Prostate gland (tissue), 2 donors: ENCODE results near the gene TBC1D9B. TPM values are rescaled to one million over a fixed set of nuclear protein-coding genes. Genes with fewer than 3 reads are reported as not detected.

Experiments used
- DNase-seq: peaks from one replicate; pipeline ENCODE4 v3.0.0-alpha.2; 2019; ENCODE audit warnings: low spot score
- H3K27ac ChIP-seq, 2 donors: fragments of 200-600 bp; sonication (generic); 2 replicates each; pipeline ENCODE4 v1.5.1; 2017 to 2019
- H3K27me3 ChIP-seq: fragments of 200-600 bp; sonication (generic); replicated peaks from 2 replicates; pipeline ENCODE4 v1.5.1; 2019; ENCODE audit not compliant: insufficient read depth
- H3K36me3 ChIP-seq, 2 donors: fragments of 200-600 bp; sonication (generic); 1 replicate in 1 of 2; 2 replicates in 1 of 2; pipeline versions ENCODE4 v1.5.1 to v1.8.1; 2017 to 2019
- H3K4me1 ChIP-seq: fragments of 200-600 bp; sonication (generic); replicated peaks from 2 replicates; pipeline ENCODE4 v1.5.1; 2019
- H3K4me3 ChIP-seq, 2 donors: fragments of 200-600 bp; sonication (generic); 2 replicates each; pipeline ENCODE4 v1.5.1; 2017 to 2019
- H3K9me3 ChIP-seq: fragments of 200-600 bp; sonication (generic); 2 replicates; pipeline ENCODE4 v1.5.1; 2017
- POLR2A ChIP-seq: fragments of 450-650 bp; IDR thresholded peaks from one replicate; pipeline ENCODE4 v1.6.1; 2016; ENCODE audit warnings: antibody characterized with exemption, mild to moderate bottlenecking
- POLR2AphosphoS5 ChIP-seq: sonication (generic); formaldehyde crosslinking; IDR thresholded peaks from one replicate; pipeline ENCODE4 v1.6.1; 2017; ENCODE audit warnings: antibody characterized with exemption
- WGBS: methylation state at CpG from one replicate; pipeline ENCODE4 v1.1.5; 2018; 5-methylcytosine and 5-hydroxymethylcytosine counted together
- intact Hi-C: fragments of 100-400 bp; cut with DNase I; formaldehyde crosslinking; loops from one replicate; pipeline ENCODE4 v1.14.2; 2022
- total RNA-seq, 2 donors: library from RNA; depleted of rRNA; stranded (reverse); fragments of >200 nt; gene quantifications; one replicate each; pipeline ENCODE4 v1.1.0, GENCODE V29; 2016
- TF ChIP-seq, protein P1 (sequence below), 4 experiments: fragments of 200-600 bp in 2 of 4; fragments of 450-650 bp in 2 of 4; sonication (generic) in 2 of 4; IDR thresholded peaks; 1 replicate in 3 of 4; 2 replicates in 1 of 4; pipeline ENCODE4 v1.5.1; 2016 to 2019; ENCODE audit warnings: antibody characterized with exemption in 4 of 4, mild to moderate bottlenecking in 2 of 4, moderate library complexity in 2 of 4

TBC1D9B gene
- total RNA-seq, 2 donors from 2014 or later, result 64.1 to 163 TPM

DNA sequence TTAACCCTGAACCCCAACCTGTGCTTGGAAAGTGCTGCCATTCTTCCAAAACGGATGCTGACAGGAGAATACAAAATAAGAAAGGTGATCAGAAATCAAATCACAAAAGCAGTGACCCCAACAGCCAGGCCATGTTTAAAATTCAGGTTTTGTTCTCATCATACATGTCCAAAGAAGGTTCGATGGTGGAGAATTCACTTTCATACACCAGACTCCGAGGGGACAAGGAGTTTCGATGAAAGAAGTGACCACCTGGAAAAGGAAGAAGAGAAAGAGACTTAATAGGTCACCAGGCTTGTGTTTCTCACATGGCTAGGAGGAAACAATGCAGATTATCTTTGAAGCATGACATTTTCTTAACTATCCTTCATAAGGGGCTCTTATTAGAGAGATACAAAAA is 12.5 kb upstream of the TBC1D9B start:
- Histone ChIP-seq H3K4me1 (peaks cover 5% of the 10 kb centered on the region), H3K27me3 (no peaks in the 10 kb centered on the region), H3K27ac (no peak overlapping the region), H3K9me3 (no peaks in the 10 kb centered on the region), H3K36me3 (no peaks in the 10 kb centered on the region), H3K4me3 (no peak overlapping the region)
- intact Hi-C loops, result no loop called here
- no peak for DNase-seq
- 93% methylated on average over 4 of the region's 4 CpGs for WGBS
- TF ChIP-seq, protein P1, sequence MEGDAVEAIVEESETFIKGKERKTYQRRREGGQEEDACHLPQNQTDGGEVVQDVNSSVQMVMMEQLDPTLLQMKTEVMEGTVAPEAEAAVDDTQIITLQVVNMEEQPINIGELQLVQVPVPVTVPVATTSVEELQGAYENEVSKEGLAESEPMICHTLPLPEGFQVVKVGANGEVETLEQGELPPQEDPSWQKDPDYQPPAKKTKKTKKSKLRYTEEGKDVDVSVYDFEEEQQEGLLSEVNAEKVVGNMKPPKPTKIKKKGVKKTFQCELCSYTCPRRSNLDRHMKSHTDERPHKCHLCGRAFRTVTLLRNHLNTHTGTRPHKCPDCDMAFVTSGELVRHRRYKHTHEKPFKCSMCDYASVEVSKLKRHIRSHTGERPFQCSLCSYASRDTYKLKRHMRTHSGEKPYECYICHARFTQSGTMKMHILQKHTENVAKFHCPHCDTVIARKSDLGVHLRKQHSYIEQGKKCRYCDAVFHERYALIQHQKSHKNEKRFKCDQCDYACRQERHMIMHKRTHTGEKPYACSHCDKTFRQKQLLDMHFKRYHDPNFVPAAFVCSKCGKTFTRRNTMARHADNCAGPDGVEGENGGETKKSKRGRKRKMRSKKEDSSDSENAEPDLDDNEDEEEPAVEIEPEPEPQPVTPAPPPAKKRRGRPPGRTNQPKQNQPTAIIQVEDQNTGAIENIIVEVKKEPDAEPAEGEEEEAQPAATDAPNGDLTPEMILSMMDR (IDR thresholded peaks at IDR 0.05), result no peak
- no peak for TF ChIP-seq POLR2A
- TF ChIP-seq POLR2AphosphoS5, result no peak

DNA sequence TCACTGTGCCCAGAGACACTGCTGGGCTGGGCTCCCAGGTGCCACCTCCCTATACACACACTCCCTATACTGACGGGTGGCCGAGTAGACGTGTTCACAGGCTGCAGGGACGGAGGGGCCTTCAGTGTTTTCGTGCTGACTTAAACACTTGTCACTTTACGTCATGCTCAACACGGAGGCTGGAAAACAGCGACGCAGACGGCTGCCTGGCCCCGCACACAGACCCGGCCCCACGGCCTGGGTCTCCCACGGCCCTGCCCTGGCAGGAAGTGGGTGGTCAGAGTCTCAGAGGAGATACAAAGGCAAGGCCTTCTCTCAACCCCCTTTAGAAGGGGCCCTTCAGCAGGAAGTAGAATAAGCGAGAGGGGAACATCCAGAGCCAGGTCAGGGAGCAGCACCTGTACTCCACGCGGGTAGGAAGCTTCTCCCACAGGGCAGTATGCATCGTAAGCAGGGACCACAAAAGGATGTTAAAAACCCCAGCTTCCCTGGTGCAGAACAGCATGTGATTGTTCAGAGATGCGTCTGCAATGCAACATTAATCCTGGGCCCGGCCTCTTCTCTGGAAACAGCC is 11.9 kb upstream of the TBC1D9B start:
- H3K4me1 ChIP-seq, result peaks cover 5% of the 10 kb centered on the region
- H3K36me3 ChIP-seq, result no peaks in the 10 kb centered on the region
- no peaks in the 10 kb centered on the region for H3K27me3 ChIP-seq
- TF ChIP-seq, protein P1 (IDR thresholded peaks at IDR 0.05), result no peak
- TF ChIP-seq POLR2A, result no peak
- TF ChIP-seq POLR2AphosphoS5, result no peak
- intact Hi-C loops, result no loop called here
- no peak for DNase-seq
- 91% methylated on average over 20 of the region's 20 CpGs for WGBS
- no peak overlapping the region for H3K27ac ChIP-seq
- H3K9me3 ChIP-seq, result no peaks in the 10 kb centered on the region
- no peak overlapping the region for H3K4me3 ChIP-seq

DNA sequence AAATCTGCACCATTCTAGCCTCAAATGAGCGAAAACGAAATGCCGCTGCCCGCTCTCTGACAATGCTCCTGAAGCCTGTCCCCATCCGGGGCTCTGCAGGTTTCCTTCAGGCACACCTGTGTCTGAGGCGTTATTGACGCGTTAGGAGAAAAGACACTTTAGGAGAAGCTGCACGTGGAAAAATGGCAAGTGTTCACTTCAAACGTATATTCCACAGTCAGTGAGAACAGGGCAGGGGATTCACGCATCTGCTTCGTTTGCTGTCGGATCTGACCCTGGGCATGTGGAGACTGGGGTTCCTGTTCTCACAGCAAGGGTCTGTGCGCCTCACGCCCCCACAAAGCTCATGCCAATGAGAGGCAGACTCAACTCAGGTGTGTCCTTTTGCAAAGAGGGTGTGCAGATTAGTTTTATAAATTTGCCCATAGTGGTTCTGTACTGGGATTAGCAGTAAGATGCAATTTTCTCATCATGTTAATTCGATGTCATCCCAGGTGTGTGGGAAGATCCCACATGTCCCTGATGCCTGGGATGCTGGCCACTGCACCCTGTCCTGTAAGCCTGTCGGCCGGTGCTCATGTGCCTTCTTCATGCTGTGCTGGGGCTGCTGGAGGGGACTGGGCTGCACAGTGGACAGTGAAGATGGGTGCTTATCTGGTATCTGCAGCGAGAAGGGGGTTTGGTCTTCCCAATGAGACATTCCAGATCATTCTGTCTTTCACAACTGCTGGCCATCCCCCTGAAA is 11.2 kb upstream of the TBC1D9B start:
- intact Hi-C loops, result no loop called here
- WGBS, result 94% methylated on average over 19 of the region's 19 CpGs
- no peak for TF ChIP-seq POLR2A
- no peak for TF ChIP-seq POLR2AphosphoS5
- TF ChIP-seq, protein P1 (IDR thresholded peaks at IDR 0.05), result no peak

DNA sequence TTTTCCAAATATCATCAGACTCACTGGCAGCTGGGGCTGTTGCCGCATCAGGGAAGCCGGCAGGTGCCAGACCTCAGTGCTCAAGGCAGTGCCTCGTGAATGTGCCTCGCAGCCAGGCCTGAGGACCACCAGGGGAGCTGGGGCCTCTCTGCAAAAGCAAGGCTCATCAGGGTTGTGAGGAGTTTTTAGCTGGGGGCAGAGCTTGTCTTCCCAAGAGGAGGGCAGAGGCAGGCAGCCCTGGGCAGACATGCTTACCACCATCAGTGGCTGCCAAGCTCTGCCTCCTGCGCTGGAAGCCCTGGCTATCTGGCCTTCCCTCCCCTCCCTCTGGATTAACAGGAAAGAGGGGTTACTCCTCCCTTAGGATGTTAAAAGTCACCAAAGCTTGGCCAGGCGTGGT is 8.8 kb upstream of the TBC1D9B start:
- intact Hi-C loops, result no loop called here
- no peaks in the 10 kb centered on the region for H3K9me3 ChIP-seq
- peaks cover 11% of the 10 kb centered on the region for H3K4me1 ChIP-seq
- no peak for DNase-seq
- no peaks in the 10 kb centered on the region for H3K27me3 ChIP-seq
- WGBS, result 55% methylated on average over 6 of the region's 6 CpGs
- TF ChIP-seq POLR2A, result no peak
- TF ChIP-seq, protein P1 (IDR thresholded peaks at IDR 0.05), result no peak
- TF ChIP-seq POLR2AphosphoS5, result no peak
- H3K36me3 ChIP-seq, result no peaks in the 10 kb centered on the region
- no peak overlapping the region for H3K4me3 ChIP-seq
- H3K27ac ChIP-seq, result peak overlapping the region; percentile 11 to 24

More for the DNA sequence above, 11.2 kb upstream of the TBC1D9B start:
- Histone ChIP-seq H3K27me3 (no peaks in the 10 kb centered on the region), H3K9me3 (no peaks in the 10 kb centered on the region), H3K4me3 (no peak overlapping the region), H3K4me1 (peaks cover 5% of the 10 kb centered on the region), H3K27ac (no peak overlapping the region), H3K36me3 (no peaks in the 10 kb centered on the region)
- no peak for DNase-seq

DNA sequence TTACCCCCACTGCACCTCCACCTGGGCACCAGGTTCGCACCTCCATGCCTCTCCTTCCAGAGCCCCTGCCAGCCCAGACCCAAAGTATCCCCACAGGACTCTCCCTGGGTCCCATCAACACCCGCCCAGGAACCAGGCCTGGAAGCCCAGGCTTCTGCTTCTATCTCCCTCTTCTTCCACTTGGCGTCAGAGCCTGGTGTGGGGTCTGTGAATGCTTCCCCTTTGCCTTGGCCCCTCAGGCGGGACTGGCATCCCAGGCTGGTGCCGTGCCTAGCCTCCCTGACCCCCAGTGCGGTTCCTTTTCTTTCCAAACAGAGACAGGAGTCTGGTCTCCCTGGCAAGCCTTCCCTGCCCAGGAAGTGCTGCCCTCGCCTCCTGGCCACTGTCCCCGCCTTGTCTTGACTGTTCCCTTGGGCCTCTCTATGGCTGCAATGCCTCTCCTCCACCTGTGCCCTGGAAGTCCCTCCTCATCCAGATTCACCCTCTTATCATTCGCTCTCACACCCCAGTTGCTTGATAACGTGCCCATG is 7.8 kb upstream of the TBC1D9B start:
- DNase-seq, result no peak
- H3K4me3 ChIP-seq, result no peak overlapping the region
- 90% methylated on average over 10 of the region's 10 CpGs for WGBS
- TF ChIP-seq POLR2A (no peak), POLR2AphosphoS5 (no peak)
- TF ChIP-seq, protein P1 (IDR thresholded peaks at IDR 0.05), result no peak
- no peak overlapping the region for H3K27ac ChIP-seq
- intact Hi-C loops, result no loop called here
- peaks cover 11% of the 10 kb centered on the region for H3K4me1 ChIP-seq
- no peaks in the 10 kb centered on the region for H3K36me3 ChIP-seq
- H3K27me3 ChIP-seq, result no peaks in the 10 kb centered on the region
- no peaks in the 10 kb centered on the region for H3K9me3 ChIP-seq
